Loucy (cell line): ENCODE measurements around the gene LIN28B.

Source experiments
- CTCF ChIP-seq: fragments of 200-600 bp; sonication (generic); conservative IDR thresholded peaks from 2 replicates; pipeline ENCODE4 v1.5.1; 2014; ENCODE audit warnings: mild to moderate bottlenecking, antibody characterized with exemption, low read length
- EZH2phosphoT487 ChIP-seq: fragments of 200-600 bp; IDR thresholded peaks from 2 replicates; pipeline ENCODE4 v1.6.1; 2018; ENCODE audit warnings: antibody characterized with exemption, mild to moderate bottlenecking, moderate library complexity, borderline replicate concordance

GRCh38 chr6:104929353-104929752 is 27.6 kb upstream of the LIN28B start:
- TF ChIP-seq CTCF = no peak
- no peak for TF ChIP-seq EZH2phosphoT487
